Stimulated activated CD4-positive, alpha-beta T cell treated with anti-CD3 and anti-CD28 coated beads, Interleukin-1b, Interleukin-23, amount 100 ng/mL, for 4 hours (primary cell): ENCODE data around the gene TMEM38A.
"Not testable (repeated sequence)": the region's sequence is repeated elsewhere in the genome, so short reads cannot be mapped to it uniquely, and the experiment has no call there.

Source experiments
- DNase-seq, 2 donors: peaks; one replicate each; pipeline ENCODE4 v3.0.0-alpha.2; 2020; ENCODE audit warnings: low read depth in 2 of 2

TMEM38A gene

DNA sequence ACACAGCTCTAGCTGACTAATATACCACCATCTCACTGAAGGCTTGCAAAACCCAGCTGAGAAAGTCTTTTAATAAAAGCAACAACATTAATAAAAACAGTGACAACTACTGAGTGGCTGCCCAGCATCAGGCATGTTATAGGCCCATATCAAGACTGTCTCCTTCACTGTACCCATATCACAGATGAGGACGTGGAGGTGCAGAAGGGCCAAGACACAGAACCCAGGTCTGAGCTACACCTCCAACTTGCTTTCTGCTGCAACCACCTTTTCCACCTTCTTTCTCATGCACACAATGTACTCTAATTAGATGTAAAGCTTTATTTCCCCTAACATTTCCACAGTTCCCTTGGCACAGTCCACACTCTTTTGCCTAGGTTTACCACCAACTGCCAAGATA, 22.3 kb upstream of the TMEM38A start:
- no peak for DNase-seq

DNA sequence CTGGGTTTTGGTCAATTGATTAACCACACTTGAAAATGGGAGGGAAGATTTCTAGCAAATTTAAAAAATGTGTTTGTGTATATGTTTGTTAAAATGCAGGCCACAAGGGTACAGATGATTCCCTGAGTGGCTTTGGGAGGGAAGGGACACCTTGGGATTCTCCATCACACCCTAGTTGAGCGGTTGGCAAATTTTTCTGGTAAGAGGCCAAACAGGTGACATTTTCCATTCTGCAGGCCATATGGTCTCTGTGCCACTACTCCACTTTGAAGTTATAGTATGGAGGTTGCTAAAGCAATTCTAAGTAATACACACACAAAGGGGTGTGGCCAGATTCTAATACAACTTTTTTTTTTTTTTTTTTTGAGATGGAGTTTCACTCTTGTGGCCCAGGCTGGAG, 20.0 kb upstream of the TMEM38A start:
- DNase-seq, result no peak

DNA sequence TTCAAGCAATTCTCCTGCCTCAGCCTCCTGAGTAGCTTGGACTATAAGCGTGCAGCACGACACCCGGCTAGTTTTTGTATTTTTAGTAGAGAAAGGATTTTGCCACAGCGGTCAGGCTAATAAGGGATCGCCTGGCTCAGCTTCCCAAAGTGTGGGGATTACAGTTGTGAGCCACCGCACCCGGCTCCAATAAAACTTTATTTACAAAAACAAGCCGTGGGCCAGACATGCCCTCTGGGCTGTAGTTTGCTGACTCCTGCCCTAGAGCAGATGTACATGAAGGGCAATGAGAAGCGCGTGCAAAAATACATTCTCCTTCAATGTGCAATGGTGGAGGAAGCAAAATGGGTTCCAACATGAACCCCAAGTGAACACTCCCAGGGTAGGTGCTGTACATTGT, 19.2 kb upstream of the TMEM38A start:
- no peak for DNase-seq

DNA sequence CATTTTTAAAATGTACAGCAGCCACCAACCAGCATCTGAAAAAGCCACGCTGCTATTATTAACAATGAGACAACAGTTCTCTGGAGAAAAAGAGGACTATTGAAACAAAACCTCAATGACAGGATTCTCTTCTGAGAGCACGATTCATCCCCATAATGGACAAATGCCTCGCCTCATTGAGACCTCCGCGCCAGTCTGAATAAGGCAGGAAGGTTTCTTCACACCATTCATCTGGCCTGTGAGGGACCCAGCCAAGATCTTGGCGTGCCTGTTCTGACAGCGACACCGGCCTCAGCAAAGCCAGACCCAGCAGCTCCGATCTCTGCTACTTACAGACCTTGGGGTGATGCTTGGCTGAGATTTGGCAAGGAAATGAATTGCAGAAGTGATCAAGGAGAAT, 15.8 kb upstream of the TMEM38A start:
- DNase-seq, result no peak

DNA sequence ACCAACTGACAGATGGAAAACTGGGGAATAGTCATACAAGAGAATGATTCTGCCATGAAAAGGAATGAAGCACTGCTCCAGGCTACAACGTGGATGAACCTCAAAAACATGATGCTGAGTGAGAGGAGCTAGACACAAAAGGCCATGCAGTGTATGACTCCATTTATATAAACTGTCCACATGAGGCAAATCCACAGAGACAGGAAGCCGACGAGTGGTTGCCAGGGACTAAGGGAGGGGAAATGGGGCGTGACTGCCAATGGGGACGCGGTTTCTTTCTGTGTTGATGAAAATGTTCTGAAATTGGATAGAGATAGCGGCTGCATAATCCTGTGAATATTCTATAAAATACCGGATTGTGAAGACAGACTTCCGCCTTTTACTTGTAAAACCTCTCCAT, 11.2 kb upstream of the TMEM38A start:
- no peak for DNase-seq

DNA sequence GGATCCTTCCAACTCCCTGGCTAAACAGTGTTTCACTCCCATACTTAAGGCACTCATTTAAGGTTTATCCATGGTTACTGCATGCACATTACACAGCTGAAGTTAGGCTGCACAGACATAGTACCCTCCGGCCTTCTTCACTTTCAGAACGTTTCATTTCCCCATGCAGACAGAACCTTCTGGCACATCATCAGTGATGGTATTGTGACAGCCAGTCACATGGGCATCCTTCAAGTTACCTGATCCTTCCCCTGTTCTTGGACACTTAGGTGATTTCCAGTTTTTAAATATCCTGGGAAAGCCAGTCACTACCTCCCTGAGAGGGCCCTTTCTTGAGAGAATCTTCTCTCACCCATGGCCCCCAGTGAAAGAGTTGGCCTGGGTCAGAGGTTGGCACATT, 10.1 kb upstream of the TMEM38A start:
- DNase-seq, result no peak

DNA sequence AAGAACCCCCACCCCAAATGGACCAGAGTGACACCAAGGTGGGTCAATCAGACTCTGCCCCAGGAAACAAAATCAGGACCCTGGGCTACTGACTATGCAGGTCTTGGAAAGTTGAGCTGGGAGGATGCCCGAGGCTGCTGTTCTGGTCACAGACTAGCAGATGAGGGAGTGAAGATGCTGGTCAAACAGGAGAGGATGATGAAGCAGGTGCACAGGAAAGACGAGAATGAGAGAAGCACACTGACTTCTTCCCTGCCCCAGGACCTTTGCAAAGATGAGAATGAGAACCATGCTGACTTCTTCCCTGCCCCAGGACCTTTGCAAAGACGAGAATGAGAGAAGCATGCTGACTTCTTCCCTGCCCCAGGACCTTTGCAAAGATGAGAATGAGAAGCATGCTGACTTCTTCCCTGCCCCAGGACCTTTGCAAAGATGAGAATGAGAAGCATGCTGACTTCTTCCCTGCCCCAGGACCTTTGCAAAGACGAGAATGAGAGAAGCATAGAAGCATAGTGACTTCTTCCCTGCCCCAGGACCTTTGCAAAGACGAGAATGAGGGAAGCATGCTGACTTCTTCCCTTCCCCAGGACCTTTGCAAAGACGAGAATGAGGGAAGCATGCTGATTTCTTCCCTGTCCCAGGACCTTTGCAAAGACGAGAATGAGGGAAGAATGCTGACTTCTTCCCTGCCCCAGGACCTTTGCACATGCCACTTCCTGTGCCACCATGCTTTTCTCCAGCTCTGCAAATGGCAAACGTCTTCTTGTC, 9.3 kb upstream of the TMEM38A start:
- DNase-seq, result not testable (repeated sequence)

DNA sequence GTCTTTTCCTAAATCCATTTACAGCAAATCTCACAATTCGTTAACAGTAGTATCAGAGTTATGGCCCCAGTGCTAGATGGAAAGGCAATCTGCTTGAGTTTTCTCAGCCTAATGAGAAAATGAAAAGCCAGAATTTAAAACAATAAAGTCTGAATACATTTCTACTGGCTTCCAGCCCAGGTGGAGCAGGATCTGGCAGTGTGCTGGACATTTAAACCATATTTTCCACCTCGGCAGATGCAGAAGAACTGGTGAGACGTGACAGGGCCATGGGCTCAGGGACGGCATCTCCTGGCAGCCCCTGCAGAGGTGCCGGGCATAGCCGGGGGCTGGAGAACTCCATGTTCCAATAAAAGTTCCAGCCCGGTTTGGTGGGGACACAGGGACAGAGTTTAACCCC, 8.1 kb upstream of the TMEM38A start:
- no peak for DNase-seq

DNA sequence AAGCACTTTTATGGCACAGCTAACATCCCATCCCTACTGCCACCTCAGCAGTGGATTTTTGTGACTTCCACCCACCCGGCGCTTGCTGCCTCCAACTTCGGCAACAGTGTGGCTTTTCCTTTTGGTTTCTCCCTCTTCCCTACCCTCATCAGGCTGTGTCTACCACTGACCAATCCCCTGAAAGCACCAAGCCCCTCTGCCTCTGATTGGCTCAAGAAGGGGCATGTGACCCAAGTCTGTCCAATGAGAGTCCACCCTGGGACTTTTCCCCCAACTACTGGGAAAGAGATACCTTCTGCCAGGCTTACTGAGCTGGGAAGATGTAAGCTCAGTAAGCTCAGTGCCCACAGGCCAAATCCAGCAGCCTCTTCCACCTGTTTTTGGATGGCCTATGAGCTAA, 6.8 kb upstream of the TMEM38A start:
- no peak for DNase-seq

DNA sequence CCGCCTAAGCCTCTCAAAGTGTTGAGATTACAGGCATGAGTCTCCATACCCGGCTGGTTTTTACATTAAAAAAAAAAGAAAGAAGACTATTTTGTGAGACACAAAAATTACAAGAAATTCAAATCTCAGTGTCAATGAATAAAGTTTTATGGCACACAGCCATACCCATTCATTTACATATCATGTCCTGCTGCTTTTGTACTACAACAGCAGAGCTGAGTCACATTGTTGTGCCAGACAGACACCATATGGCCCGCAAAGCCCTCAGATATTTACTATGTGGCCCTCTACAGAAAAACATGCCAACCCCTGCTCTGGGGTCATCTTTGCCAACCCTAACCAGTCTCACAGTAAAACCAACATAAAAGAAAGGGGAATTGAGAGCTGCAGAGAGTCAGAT, 6.3 kb upstream of the TMEM38A start:
- DNase-seq, result no peak

DNA sequence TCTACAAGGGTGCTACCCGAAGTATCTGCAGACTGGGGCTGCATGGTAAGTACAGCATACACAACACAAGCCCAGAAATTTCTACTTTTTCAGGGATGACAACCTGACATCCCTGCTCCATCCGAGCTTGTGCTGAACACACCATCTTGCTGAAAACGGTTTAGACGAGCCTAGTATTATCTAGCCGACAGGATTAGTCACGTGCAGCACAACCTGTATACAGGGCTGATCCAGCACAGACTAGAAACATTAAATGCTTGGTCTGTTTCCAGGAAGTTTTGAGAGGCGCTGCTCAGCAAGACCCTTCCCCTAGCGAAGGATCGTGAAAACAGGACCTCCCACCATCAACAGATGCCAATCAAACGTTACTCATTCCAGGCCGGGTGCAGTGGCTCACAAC, 5.2 kb upstream of the TMEM38A start:
- no peak for DNase-seq

DNA sequence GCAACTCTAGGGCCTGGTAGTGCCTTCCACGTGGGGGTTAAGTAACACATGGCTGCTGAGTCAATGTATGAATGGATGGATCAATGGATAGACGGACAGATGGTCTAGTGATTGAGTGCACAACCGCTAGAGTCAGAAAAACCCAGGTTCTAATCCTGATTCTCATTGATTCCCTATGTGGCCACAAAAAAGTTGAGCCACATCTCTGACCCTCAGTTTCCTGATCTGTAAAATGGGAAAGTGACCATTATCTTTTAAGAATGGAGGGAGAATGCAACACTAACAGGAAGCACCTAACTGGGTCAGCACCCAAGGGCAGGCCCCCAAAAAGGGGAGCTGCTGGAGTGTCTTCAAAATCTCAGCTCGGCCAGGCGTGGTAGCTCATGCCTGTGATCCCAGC, 3.6 kb upstream of the TMEM38A start:
- no peak for DNase-seq

DNA sequence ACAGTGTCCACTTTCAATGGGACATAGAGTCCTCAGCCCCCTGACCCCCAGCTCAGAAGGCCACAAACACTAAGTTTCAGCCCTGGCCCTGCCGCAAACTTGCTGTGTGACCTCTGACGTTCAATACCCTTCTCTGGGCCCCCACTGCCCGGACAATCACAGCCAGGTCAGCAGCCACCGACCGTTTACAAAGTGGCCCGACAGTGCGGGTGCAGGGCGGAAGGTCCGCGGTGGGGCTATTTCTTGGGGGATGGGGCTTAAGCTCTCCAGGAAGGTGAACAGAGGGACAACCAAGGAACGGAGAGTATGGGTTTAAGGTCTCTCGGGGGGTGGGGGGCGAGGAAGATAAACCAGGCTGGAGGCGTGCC, 1.5 kb upstream of the TMEM38A start:
- DNase-seq, result no peak

DNA sequence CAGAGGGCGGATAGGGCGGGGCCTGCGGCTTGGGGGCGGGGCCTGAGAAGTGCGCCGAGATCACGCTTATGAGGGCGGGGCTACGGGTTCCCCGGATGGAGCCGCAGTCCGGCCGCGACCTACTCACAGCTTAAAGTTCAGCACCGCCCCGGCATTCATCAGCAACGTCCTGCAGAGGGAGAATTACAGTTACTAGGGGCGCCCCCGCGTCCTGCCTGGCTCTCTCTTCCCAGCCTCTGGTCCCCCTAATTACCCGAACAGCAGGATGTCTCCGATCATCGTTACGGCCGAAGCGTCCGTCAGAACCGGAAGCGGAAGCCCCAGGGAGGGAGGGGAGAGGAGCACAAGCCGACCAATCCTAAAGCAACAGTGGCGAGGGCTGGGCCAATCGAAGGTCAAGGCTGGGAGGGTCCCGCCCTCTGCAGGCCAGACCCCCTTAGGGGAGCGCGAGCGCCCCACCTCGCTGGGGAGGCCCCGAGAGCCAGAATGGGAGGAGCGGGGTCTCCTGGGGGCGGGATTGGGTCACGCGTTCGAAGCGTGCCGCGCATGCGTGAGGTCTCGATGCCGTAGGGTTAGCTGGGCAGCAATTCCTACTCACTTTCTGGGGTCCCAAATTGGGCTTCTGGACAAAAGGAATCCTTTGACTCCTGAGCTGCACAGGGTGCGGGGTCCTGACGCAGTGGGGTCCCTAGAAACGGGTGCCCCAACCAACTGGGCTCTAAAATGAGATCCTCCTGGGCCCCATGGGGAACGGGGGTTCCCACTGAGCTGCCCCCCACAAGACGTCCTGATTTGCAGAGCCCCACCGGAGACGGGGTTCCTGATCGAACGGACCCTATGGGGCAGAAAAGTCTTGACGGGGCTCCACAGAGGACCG, 869 bp upstream of the TMEM38A start, which contains the start of gene SMIM7:
Gene SMIM7 (minus strand): TSS at position 313 of the 877 bp plus-strand sequence. CDS start 34 bp downstream, at position 279.
- peak; percentile 96 to 97 for DNase-seq

DNA sequence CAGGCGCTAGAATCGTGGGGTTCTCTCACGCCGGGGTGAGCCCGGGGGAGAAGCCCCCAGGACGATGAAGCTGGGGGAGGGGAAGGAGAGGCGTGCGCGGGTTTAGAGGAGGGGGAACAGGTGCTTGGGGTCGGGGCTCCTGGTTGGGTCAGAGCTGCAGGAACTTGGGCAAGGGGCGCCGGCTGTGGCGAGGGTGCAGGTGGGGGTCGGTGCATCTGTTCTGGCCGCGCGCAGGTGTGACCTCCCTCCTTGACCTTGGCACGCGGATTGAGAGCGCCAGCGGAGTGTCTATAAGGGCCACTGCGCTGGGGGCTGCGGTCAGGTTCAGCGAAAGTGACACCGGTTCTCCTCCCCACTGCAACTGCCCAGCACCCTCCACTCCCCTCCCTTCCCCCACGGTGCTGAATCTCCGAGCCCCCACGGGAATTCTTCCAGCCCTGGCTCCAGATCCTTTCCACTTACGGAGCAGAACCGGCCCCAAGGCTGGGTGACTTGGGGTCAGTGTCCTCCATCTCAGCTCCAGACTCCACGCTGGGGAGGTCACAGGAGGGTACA, 618 bp downstream of the TMEM38A start:
- DNase-seq, result no peak

DNA sequence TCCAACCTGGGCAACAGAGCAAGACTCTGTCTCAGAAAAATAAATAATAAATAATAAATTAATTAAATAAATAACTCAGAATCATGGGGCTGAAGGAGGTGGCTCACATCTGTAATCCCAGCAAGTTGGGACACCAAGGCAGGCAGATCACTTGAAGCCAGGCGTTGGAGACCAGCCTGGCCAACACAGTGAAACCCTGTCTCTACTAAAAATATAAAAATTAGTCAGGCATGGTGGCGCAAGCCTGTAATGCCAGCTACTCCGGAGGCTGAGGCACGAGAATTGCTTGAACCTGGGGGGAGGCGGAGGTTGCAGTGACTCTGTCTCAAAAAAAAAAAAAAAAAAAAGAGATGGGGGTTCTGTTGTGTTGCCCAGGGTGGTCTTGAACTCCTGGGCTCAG, 7.2 kb downstream of the TMEM38A start:
- no peak for DNase-seq

DNA sequence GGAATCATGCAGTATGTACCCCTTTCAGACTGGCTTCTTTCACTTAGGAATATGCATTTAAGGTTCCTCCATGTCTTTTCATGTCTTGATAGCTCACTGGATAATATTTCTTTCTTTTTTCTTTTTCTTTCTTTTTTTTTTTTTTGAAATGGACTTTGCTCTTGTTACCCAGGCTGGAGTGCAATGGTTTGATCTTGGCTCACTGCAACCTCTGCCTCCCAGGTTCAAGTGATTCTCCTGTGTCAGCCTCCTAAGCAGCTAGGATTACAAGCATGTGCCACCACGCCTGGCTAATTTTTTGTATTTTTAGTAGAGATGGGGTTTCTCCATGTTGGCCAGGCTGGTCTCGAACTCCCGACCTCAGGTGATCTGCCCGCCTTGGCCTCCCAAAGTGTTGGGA, 7.8 kb downstream of the TMEM38A start:
- DNase-seq, result not testable (repeated sequence)

DNA sequence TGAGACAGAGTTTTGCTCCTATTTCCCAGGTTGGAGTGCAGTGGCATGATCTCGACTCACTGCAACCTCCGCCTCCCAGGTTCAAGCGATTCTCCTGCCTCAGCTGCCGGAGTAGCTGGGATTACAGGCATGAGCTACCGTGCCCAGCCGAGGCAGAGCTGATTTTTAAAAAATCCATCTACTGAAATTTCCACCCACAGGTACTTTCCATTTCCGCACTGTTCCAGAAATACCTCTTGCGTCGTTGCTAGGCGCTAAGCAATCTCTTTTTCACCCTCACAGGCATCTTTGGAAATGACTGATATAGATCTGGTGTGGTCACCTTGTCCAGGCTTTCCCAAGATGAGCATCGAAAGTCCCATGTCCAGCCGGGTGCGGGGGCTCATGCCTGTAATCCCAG, 9.4 kb downstream of the TMEM38A start:
- DNase-seq, result no peak

DNA sequence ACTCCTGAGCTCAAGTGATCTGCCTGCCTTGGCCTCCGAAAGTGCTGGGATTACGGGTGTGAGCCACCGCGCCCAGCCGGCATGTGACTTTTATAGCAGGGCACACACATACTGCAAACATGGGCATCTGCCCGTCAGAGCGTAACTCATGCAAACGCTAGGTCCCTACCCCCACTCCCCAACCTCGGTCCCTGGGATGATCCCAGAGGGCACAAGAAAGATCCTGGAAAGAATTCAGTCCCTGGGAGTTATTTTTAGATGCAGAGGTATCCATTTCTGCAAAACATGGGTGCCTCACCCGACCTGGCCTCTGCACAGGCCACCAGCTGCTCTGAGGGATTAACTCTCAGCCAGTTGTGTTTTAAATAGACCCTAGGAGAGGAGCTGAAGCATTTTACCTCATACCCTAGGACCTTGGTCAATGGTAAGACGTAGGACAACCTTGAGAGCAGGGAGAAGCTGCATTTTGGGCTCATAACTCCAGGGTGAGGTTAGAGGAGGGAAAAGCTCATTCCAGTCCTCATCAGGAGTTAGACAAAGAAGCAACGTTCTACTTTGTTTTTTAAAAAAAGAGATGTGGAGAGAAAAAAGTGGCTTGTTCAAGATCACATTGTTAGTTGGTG, 10.8 kb downstream of the TMEM38A start:
- no peak for DNase-seq

DNA sequence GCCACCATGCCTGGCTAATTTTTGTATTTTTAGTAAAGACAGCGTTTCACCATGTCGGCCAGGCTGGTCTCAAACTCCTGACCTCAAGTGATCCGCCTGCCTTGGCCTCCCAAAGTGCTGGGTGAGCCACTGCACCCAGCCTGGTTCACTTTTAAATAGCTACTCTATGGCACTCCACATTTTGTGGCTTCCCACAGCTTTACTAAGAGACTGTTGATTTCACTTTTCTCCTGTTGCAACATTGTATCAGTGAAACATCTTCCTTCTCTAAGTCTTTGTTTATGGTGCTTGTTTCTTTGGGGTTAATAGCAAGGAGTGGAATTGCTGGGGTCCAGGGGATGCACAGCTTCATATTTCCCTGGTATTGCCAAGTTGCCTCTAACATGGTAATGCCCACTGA, 12.3 kb downstream of the TMEM38A start:
- DNase-seq, result no peak

DNA sequence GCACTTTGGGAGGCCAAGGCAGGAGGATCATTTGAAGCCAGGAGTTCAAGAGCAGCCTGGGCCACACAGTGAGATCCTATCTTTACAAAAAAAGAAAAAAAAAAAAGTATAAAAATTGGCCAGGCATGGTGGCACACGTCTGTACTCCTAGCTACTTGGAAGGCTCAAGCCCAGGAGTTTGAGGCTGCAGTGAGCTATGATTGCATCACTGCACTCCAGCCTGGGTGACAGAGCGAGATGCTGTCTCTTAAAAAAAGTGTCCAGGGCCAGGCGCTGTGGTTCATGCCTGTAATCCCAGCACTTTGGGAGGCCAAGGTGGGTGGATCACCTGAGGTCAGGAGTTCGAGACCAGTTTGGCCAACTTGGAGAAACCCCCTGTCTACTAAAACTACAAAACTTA, 12.9 kb downstream of the TMEM38A start:
- DNase-seq, result not testable (repeated sequence)

DNA sequence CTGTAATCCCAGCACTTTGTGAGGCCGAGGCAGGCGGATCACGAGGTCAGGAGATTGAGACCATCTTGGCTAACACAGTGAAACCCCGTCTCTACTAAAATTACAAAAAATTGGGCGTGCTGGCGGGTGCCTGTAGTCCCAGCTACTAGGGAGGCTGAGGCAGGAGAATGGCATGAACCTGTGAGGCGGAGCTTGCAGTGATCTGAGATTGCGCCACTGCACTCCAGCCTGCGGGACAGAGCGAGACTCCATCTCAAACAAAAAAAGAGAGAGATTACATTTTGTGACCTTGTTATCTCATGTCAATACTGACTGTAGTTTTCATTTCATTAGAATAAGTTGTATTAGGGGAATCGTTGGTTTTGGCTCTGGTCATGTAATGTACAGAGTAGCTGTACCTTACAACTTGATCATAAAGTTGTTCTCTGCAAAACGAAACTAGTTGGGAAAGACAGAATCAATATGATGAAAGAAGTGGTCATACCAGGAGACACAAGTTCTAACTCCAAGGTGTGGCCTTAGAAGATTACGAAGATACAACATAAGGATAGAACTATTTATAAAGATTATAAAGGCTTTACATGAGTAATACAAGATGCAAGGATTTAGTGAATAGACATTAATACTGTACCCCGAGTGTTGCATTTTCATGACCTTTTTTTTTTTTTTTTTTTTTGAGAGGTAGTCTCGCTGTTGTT, 15.3 kb downstream of the TMEM38A start:
- no peak for DNase-seq
